SU-DHL-6 (cell line): ENCODE data around the gene STX10.

Experiments used
- CTCF ChIP-seq: fragments of 200-600 bp; sonication (generic); IDR thresholded peaks from one replicate; pipeline ENCODE4 v1.5.1; 2017; ENCODE audit warnings: antibody characterized with exemption, mild to moderate bottlenecking, low read length, moderate library complexity; ENCODE audit not compliant: insufficient read depth, poor library complexity, severe bottlenecking
- EZH2phosphoT487 ChIP-seq: fragments of 200-600 bp; sonication (generic), shearing (Covaris generic); conservative IDR thresholded peaks from 2 replicates; pipeline ENCODE4 v1.6.1; 2018; ENCODE audit warnings: mild to moderate bottlenecking, antibody characterized with exemption, low read length, moderate library complexity, mixed read lengths

DNA sequence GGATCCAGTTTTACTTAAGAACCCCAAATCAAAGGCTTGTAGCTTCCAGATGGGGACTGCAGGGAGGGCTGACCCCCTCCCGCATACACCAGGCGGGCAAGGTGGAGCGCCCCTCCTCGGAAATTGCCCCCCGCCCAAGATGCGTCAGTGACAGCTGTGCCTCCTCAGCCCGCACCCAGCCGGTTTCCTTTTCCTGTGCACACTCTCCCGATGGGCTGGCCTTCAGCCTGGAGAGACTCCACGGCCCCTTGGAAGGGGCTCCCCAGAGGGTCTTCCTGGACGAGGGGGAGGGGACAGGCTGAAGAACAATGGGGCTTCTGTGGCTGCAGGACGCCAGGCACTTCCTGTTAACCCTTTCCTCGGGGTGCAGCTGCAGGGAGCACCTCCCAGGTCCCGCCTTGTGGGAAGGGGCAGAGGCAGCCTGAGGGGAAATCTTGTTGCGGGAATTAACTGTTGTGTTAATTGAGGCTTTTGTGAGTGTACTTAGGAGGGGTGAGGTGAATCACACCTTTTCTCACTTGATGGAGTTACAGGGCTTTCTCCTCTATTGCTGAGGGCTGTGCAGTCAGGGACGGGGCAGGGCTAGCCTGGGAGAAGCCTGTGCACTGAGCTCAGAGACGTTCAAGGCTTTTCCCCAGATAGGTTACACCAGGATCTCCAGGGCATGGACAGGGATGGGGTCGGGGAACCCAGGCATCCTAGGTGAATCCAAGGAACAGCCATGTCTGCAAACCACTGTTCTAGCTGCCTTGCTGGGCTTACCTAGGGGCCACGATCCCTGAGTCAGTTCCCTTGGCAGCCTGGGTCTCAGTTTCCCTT is 14.4 kb upstream of the STX10 start:
- no peak for TF ChIP-seq CTCF
- TF ChIP-seq EZH2phosphoT487 = no peak
